ENCODE data around the gene MAPKAPK3. TPM values are rescaled to one million over a fixed set of nuclear protein-coding genes. Genes with fewer than 3 reads are reported as not detected.

Gene MAPKAPK3
- total RNA-seq, 1 experiment from 2014 or later = 53.9 TPM

DNA sequence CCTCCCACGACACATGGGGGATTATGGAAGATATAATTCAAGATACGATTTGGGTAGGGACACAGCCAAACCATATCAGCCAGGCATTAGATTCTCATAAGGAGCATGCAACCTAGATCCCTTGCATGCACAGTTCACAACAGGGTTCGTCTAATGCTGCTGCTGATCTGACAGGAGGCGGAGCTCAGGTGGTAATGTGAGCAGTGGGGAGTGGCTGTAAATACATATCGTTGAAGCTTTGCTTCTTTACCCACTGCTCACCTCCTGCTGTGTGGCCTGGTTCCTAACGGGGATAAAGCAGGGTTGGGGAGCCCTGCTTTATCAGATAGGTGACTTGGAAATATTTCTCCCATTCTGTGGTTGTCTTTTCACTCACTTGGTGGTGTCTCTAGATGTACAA is 72.6 kb downstream of the MAPKAPK3 start:
- POLR2A ChIA-PET = no interaction called here
- TF ChIP-seq, protein P1, sequence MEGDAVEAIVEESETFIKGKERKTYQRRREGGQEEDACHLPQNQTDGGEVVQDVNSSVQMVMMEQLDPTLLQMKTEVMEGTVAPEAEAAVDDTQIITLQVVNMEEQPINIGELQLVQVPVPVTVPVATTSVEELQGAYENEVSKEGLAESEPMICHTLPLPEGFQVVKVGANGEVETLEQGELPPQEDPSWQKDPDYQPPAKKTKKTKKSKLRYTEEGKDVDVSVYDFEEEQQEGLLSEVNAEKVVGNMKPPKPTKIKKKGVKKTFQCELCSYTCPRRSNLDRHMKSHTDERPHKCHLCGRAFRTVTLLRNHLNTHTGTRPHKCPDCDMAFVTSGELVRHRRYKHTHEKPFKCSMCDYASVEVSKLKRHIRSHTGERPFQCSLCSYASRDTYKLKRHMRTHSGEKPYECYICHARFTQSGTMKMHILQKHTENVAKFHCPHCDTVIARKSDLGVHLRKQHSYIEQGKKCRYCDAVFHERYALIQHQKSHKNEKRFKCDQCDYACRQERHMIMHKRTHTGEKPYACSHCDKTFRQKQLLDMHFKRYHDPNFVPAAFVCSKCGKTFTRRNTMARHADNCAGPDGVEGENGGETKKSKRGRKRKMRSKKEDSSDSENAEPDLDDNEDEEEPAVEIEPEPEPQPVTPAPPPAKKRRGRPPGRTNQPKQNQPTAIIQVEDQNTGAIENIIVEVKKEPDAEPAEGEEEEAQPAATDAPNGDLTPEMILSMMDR (IDR thresholded peaks at IDR 0.05; ENCODE audit: unreplicated experiment) = no peak
- Mint-ChIP-seq H3K36me3 (ENCODE audit: insufficient read depth, unreplicated experiment) (no peaks in the 10 kb centered on the region), H3K27ac (ENCODE audit: low read depth, unreplicated experiment) (no peak overlapping the region), H3K27me3 (ENCODE audit: insufficient read depth, unreplicated experiment) (peaks cover 18% of the 10 kb centered on the region), H3K4me3 (ENCODE audit: unreplicated experiment) (no peak overlapping the region), H3K9me3 (ENCODE audit: unreplicated experiment) (no peaks in the 10 kb centered on the region), H3K4me1 (ENCODE audit: insufficient read depth, unreplicated experiment) (no peaks in the 10 kb centered on the region)
- CTCF ChIA-PET = interaction anchor here (1.5 kb wide), 1 partner anchor 14 kb away, joined by 5 read pairs; no protein-coding TSS in a partner anchor
- intact Hi-C loops (cut with micrococcal nuclease) = no loop called here
- BruUV-seq (replicated peaks) = no TSS peak
- DNase-seq (ENCODE audit: unreplicated experiment) = no peak

DNA sequence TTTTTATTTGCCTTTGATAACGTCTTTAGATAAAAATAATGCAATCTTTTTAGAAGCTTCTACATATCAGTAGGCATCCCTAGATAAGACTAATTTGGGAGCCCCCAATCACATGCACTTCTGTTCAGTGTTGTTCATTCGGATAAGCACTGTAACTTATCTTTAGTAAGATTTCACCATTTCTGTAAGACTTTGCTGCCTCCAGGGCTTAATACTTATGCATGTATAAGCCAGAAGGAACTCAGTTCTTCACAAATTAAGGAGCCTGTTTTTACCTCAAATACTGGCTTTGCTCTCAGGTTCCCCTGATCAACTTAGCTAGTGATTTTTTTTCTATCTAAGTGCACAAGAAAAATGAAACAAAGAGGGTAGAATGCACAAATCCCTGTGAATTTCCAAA is 78.1 kb downstream of the MAPKAPK3 start:
- POLR2A ChIA-PET = no interaction called here
- H3K36me3 Mint-ChIP-seq (ENCODE audit: insufficient read depth, unreplicated experiment) = no peaks in the 10 kb centered on the region
- no TSS peak for BruUV-seq (replicated peaks)
- H3K27me3 Mint-ChIP-seq (ENCODE audit: insufficient read depth, unreplicated experiment) = peaks cover 2% of the 10 kb centered on the region
- H3K4me3 Mint-ChIP-seq (ENCODE audit: unreplicated experiment) = no peak overlapping the region
- intact Hi-C loops (cut with micrococcal nuclease) = no loop called here
- H3K27ac Mint-ChIP-seq (ENCODE audit: low read depth, unreplicated experiment) = no peak overlapping the region
- TF ChIP-seq, protein P1 (IDR thresholded peaks at IDR 0.05; ENCODE audit: unreplicated experiment) = no peak
- peaks cover 10% of the 10 kb centered on the region for H3K9me3 Mint-ChIP-seq (ENCODE audit: unreplicated experiment)
- CTCF ChIA-PET = interaction anchor here (0.9 kb wide), 1 partner anchor 19 kb away, joined by 3 read pairs; no protein-coding TSS in a partner anchor
- no peaks in the 10 kb centered on the region for H3K4me1 Mint-ChIP-seq (ENCODE audit: insufficient read depth, unreplicated experiment)
- DNase-seq (ENCODE audit: unreplicated experiment) = no peak

DNA sequence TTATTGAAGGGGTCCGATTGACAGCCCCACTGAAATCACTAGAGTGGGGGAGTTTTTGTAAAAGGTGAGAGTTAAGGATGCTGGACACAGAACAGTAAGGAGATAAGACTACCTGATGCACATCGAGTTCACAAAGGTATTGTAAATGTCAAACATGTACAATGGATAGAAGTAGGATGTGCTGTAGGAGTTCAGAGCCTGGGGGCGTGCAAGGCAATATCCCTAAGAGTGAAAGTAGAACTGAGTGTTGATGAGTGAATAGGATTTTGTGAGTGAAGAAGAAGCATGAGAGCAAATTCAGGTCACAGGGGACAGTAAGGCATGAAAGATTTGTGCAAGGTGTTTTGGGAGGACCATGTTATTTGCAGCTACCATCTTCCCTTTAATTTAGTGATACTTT is 79.3 kb downstream of the MAPKAPK3 start:
- TF ChIP-seq, protein P1 (IDR thresholded peaks at IDR 0.05; ENCODE audit: unreplicated experiment) = no peak
- Mint-ChIP-seq H3K27ac (ENCODE audit: low read depth, unreplicated experiment) (no peak overlapping the region), H3K9me3 (ENCODE audit: unreplicated experiment) (peaks cover 10% of the 10 kb centered on the region), H3K4me3 (ENCODE audit: unreplicated experiment) (no peak overlapping the region), H3K27me3 (ENCODE audit: insufficient read depth, unreplicated experiment) (peaks cover 15% of the 10 kb centered on the region), H3K4me1 (ENCODE audit: insufficient read depth, unreplicated experiment) (no peaks in the 10 kb centered on the region), H3K36me3 (ENCODE audit: insufficient read depth, unreplicated experiment) (no peaks in the 10 kb centered on the region)
- POLR2A ChIA-PET = no interaction called here
- BruUV-seq (replicated peaks) = no TSS peak
- intact Hi-C loops (cut with micrococcal nuclease) = no loop called here
- CTCF ChIA-PET = no interaction called here
- no peak for DNase-seq (ENCODE audit: unreplicated experiment)

DNA sequence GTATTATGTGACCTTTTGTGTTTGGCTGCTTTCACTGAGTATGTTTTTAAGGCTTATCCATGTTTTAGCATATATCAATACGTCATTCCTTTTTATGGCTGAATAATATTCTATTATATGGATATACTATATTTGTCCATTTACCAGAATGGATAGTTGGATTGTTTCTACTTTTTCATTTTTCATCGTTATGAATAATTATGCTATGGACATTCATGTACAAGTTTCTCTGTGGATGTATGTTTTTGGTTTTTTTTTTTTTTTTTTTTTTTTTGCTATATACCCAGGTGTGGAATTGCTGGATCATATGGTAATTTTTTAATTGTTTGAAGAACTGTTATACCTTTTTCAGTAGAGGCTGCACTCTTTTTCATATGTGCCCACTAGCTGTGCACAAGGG is 81.3 kb downstream of the MAPKAPK3 start:
- Mint-ChIP-seq H3K36me3 (ENCODE audit: insufficient read depth, unreplicated experiment) (no peaks in the 10 kb centered on the region), H3K27me3 (ENCODE audit: insufficient read depth, unreplicated experiment) (peaks cover 30% of the 10 kb centered on the region), H3K9me3 (ENCODE audit: unreplicated experiment) (peaks cover 19% of the 10 kb centered on the region), H3K27ac (ENCODE audit: low read depth, unreplicated experiment) (no peak overlapping the region), H3K4me1 (ENCODE audit: insufficient read depth, unreplicated experiment) (no peaks in the 10 kb centered on the region), H3K4me3 (ENCODE audit: unreplicated experiment) (no peak overlapping the region)
- intact Hi-C loops (cut with micrococcal nuclease) = no loop called here
- no TSS peak for BruUV-seq (replicated peaks)
- no peak for DNase-seq (ENCODE audit: unreplicated experiment)
- TF ChIP-seq, protein P1 (IDR thresholded peaks at IDR 0.05; ENCODE audit: unreplicated experiment) = no peak
- POLR2A ChIA-PET = no interaction called here
- CTCF ChIA-PET = no interaction called here

Small RNA genes within 50 kb of the gene (microRNA-seq; reads per million reads assigned to microRNA genes)
- 0.79 reads per million for gene MIR4787

Other genes with a start within 250 kb of the MAPKAPK3 start
- not detected in 2 replicates for gene CACNA2D2, start 113.5 kb upstream of the MAPKAPK3 start, total RNA-seq (2022)
- gene C3orf18, start 49.4 kb upstream of the MAPKAPK3 start, total RNA-seq (2022) = 1.3 and 1.9 TPM in 2 replicates
- gene HEMK1, start 47.6 kb upstream of the MAPKAPK3 start, total RNA-seq (2022) = 19.9 and 23.8 TPM in 2 replicates
- gene CISH, start 5.4 kb upstream of the MAPKAPK3 start, total RNA-seq (2022) = 0.26 and 0.59 TPM in 2 replicates
- gene DOCK3, start 57.8 kb downstream of the MAPKAPK3 start, total RNA-seq (2022) = 0.14 and 0.34 TPM in 2 replicates

All from MCF 10A (cell line).